WERI-Rb-1 (cell line): Measurements from ENCODE around the gene NRIP2.

ENCODE experiments used
- DNase-seq: peaks from one replicate; pipeline ENCODE4 v3.0.0-alpha.2; 2020
- H3K27ac ChIP-seq: fragments of 250-450 bp; sonication (Bioruptor Pico); 2 replicates; pipeline ENCODE4 v1.5.1; 2020; ENCODE audit warnings: mild to moderate bottlenecking, moderate library complexity
- H3K27me3 ChIP-seq: fragments of 250-450 bp; sonication (Bioruptor Pico); 2 replicates; pipeline ENCODE4 v1.5.1; 2021; ENCODE audit warnings: mild to moderate bottlenecking, low read depth, moderate library complexity; ENCODE audit not compliant: insufficient read depth, severe bottlenecking
- H3K36me3 ChIP-seq: fragments of 250-450 bp; sonication (Bioruptor Pico); 2 replicates; pipeline ENCODE4 v1.5.1; 2020; ENCODE audit warnings: mild to moderate bottlenecking, moderate library complexity
- H3K4me3 ChIP-seq: 2 replicates; pipeline ENCODE4 v1.5.1; 2011; ENCODE audit warnings: low read depth, mild to moderate bottlenecking, control low read depth, low read length
- H3K9me3 ChIP-seq: fragments of 250-450 bp; sonication (Bioruptor Pico); 2 replicates; pipeline ENCODE4 v1.5.1; 2021; ENCODE audit warnings: mild to moderate bottlenecking, moderate library complexity; ENCODE audit not compliant: severe bottlenecking
- CTCF ChIP-seq: IDR thresholded peaks from 2 replicates; pipeline ENCODE4 v1.5.1; 2011; ENCODE audit warnings: low read depth, mild to moderate bottlenecking, control low read depth, inconsistent platforms, low read length

NRIP2 gene

GRCh38 chr12:2805143-2805520 lies 29.7 kb downstream of the NRIP2 start:
- Histone ChIP-seq H3K27ac (no peak overlapping the region), H3K4me3 (no peak overlapping the region), H3K36me3 (peaks cover 56% of the 10 kb centered on the region), H3K9me3 (no peaks in the 10 kb centered on the region), H3K27me3 (no peaks in the 10 kb centered on the region)
- TF ChIP-seq CTCF = no peak
- DNase-seq = no peak

GRCh38 chr12:2804393-2805142 lies 30.3 kb downstream of the NRIP2 start:
- Histone ChIP-seq H3K4me3 (no peak overlapping the region), H3K36me3 (peaks cover 61% of the 10 kb centered on the region), H3K27me3 (no peaks in the 10 kb centered on the region), H3K27ac (no peak overlapping the region), H3K9me3 (no peaks in the 10 kb centered on the region)
- TF ChIP-seq CTCF = no peak
- DNase-seq = no peak

GRCh38 chr12:2803635-2804392 lies 31.0 kb downstream of the NRIP2 start:
- Histone ChIP-seq H3K27ac (no peak overlapping the region), H3K4me3 (no peak overlapping the region), H3K36me3 (peaks cover 69% of the 10 kb centered on the region), H3K9me3 (no peaks in the 10 kb centered on the region), H3K27me3 (no peaks in the 10 kb centered on the region)
- no peak for DNase-seq
- TF ChIP-seq CTCF = no peak

GRCh38 chr12:2801044-2801783 lies 33.6 kb downstream of the NRIP2 start:
- Histone ChIP-seq H3K9me3 (no peaks in the 10 kb centered on the region), H3K4me3 (no peak overlapping the region), H3K36me3 (peaks cover 92% of the 10 kb centered on the region), H3K27me3 (no peaks in the 10 kb centered on the region), H3K27ac (no peak overlapping the region)
- DNase-seq = no peak
- no peak for TF ChIP-seq CTCF

- DNase-seq = no peak
- H3K36me3 ChIP-seq = peaks cover 92% of the 10 kb centered on the region
- H3K27me3 ChIP-seq = no peaks in the 10 kb centered on the region
- H3K27ac ChIP-seq = no peak overlapping the region
- no peak overlapping the region for H3K4me3 ChIP-seq
- no peaks in the 10 kb centered on the region for H3K9me3 ChIP-seq
- no peak for TF ChIP-seq CTCF
These were observed 34.7 kb downstream of the NRIP2 start for GRCh38 chr12:2800046-2800570.
